Epidermal melanocyte (primary cell): ENCODE results near the gene ADGRD1.

ENCODE experiments used
- DNase-seq: peaks from one replicate; pipeline ENCODE4 v3.0.0; 2011; ENCODE audit warnings: low spot score; ENCODE audit not compliant: insufficient read length

The ADGRD1 gene

DNA sequence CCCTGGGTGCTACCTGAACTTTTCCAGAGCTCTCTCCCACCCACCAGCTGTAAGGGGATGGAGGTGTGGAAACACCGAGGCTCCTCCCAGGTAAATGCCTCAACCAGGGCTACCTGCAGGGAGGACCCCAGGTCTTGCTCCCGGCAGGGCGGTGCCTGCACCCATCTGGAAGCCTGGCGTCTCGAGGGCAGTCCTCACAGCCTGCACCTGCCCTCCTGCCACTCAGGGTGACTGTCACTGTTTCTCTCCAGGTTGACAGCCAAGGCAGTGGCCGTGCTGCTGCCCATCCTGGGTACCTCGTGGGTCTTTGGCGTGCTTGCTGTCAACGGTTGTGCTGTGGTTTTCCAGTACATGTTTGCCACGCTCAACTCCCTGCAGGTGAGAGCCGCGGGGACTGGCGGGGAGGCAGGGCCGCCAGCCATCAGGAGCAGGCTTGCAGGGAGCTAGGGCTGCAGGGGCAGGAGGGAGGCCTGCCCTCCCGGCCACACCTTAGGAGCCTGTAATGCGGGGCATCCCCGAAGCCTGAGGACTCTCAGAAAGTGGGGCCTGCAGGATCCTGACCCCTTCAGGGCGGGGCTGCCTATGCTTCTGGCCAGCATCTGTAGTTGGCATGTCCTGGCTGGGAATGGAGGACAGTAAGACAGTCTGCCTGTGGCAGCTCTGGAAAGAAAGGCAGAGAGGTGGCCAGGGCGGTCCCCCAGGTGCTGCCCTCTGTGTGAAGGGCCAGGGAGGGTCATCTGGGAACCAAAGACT lies 182.3 kb downstream of the ADGRD1 start:
- DNase-seq = no peak

- no peak for DNase-seq
These were observed 182.8 kb downstream of the ADGRD1 start for GRCh38 chr12:131136539-131136872.

- no peak for DNase-seq
These were observed 183.5 kb downstream of the ADGRD1 start for GRCh38 chr12:131137009-131137835.

DNA sequence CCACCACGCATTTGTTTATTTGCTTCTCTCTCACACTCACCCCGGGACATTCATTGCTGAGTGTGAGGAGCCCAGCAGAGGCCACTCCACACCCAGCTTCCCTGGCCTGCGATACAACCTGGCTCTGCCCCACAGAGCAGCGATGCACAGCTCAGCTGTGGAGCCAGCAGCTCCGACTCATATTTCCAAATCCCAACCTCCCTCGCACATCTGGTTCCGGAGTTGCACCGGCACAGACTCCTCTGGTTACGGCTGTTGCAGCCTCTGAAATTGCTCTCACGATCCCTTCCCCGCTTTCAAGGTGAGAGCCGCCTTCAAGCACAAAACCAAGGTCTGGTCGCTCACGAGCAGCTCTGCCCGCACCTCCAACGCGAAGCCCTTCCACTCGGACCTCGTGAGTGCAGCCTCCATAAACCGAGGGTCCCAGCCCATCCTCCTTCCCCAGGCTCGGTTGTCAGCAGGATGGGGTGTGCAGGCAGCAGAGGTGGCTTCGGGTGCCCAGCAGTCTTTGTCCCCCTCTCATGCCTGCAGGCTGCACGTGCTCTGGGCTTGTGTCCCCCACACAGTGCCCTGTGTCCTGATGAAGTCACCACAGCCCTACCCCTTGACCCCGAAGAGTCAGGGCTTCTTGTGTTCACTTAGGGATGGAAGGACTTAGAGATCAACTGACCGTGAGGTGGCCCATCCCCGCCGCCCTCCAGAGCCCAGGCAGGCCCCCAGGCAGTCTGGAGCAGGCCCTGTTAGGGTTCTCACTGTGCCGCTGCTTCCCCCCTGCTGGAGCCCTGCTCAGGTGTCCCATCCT lies 184.3 kb downstream of the ADGRD1 start:
- no peak for DNase-seq

DNA sequence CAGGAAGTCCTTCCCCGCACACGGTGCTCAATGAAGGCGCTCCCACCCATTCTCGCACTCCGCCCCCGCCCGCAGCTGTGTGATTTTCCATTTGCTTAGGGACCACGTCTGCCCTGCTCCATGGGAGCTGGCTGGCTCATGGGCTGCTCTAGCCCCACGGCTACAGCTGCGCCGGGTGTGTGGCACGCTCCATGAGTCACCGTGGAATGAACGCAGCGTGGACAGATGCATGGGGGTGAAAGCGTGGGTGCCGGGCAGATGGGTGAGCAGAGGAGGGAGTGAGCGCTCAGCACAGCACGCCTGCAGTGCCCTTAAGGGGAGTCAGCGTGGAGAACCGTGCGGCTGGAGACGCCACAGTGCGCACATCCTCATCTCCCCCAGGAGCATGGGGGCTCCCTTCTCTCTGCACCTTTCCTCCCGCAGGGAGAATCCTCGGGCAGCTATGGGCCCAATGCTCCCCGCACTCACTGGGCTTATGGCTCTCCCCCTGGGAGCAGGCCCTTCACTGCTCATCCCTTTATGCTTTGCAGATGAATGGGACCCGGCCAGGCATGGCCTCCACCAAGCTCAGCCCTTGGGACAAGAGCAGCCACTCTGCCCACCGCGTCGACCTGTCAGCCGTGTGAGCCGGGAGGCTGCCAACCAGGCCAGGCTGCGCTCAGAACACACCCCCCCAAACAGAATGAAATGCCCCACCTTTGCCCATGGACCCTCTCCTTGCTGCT lies 185.1 kb downstream of the ADGRD1 start:
- no peak for DNase-seq

DNA sequence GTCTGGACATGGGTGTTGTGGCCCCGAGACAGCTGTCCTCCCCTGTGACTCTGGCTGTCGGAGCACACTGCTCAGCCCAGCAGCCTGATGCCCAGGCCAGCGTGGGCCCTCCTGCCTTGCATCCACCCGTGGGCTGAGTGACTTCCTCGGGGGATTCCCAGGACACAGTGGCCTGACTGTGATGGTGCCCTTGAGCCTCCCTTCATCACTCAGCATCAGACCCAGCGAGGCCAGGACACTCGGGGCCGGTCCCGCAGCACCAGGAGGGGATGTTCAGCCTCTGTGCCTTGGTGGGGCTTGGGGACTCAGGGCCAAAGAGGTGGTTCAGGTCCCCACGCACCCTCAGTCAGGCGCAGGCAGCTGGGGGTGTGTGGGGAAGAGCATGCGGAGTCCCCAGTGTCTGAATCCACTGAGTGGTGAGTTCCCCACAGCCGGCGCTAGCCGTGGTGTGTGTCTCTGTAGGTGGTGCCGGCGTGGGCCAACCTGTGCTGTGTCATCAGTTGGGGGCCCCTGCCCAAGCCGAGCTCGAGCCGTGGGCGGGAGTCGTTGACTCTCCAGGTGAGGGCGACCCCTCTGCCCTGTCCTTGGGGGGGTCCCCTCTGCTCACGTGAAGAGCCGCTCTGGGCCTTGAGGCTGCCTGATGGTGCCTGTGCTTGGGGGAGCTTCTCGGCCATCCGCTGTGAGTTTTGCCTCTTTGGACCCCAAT lies 185.8 kb downstream of the ADGRD1 start:
- no peak for DNase-seq

DNA sequence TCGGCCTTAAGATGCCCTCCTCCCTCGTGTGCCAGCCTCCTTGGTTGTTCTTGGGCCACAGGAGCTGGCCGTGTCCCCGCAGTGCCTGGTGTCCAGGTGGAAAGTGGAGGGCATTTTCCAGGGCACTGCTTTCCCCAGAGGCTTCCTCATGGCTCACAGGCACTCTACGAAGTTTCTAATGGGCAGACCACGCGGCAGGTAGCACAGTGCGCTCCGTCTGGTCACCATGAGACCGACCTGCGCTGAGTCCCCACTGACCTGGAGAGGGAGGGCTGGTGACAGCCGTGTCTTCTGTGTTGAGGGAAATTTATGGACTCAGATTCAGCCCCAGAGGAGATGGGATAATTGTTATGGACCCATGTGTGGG lies 186.3 kb downstream of the ADGRD1 start:
- DNase-seq = no peak

DNA sequence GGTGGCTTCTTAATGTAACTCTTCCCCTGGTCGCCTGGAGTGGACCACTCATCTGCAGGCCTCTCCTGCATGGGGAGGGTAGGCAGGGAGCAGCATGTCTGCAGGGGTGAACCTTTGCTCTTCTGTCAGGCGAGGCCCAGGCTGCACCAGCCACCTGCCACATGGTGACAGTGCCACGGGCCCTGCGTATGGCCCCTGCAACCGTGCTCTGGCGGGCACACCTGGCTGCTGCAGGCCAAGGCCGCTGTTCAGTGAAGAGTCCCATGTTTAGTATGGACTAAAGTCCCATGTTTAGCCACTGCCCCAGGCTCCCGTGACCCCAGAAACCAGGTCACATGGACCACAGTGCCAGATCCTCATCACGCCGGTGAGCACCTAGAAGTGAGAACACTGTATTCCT lies 187.0 kb downstream of the ADGRD1 start:
- DNase-seq = no peak

GRCh38 chr12:131141514-131141913 lies 187.8 kb downstream of the ADGRD1 start:
- no peak for DNase-seq

GRCh38 chr12:131142891-131143657 lies 189.4 kb downstream of the ADGRD1 start:
- no peak for DNase-seq

- no peak for DNase-seq
These were observed 192.5 kb downstream of the ADGRD1 start for GRCh38 chr12:131146173-131146675.

DNA sequence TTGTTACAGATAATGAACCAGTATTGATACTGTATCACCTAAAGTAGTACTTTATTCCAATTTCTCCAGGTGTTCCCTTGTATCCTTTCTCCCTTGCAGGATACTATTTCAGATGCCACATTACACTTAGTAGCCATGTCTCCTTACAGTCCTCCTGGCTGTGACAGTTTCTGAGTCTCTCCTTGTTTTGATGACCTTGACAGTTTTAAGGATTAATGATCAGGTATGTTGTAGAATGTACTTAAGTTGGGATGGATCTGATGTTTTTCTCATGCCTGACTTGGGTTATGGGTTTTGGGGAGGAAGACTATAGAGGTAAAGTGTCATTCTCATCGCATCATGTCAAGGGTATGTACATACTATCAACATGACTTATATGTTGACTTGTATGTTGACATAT lies 193.6 kb downstream of the ADGRD1 start:
- no peak for DNase-seq

DNA sequence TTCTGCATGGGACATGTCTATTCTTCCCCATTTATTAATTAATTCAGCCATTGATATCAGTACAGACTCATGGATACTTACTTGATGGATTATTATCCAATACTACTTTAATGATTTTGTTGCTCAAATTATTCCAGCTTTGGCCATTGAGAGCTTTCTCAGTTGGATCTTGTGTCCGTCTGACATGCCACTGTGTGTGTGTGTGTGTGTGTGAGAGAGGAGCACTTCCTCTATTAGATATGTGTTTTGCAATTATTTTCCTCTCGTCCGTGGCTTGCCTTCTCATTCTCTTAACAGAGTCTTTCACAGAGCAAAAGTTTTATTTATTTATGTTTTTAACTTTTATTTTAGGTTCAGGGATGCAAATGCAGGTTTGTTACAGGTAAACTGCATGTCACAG lies 194.2 kb downstream of the ADGRD1 start:
- no peak for DNase-seq

GRCh38 chr12:131151558-131152345 lies 198.0 kb downstream of the ADGRD1 start:
- no peak for DNase-seq

DNA sequence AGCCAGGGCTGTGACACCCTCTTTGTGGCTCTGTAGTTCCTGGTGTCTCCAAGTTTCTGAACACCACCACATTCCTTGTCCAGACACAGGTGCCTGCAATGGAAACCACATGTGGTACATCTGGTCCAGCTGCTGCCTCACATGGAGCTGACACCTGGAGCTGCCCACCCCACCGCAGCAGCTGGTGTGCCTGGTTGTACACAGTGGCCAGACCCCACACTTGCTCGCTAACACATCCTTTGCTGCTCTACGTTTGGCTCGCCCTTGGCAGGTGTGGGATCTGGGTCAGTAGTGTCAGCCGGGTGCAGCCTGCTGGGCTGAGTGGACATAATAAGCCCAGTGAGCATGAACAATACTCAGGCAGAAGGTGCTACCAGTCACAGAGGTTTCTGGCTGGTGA lies 198.9 kb downstream of the ADGRD1 start:
- no peak for DNase-seq

DNA sequence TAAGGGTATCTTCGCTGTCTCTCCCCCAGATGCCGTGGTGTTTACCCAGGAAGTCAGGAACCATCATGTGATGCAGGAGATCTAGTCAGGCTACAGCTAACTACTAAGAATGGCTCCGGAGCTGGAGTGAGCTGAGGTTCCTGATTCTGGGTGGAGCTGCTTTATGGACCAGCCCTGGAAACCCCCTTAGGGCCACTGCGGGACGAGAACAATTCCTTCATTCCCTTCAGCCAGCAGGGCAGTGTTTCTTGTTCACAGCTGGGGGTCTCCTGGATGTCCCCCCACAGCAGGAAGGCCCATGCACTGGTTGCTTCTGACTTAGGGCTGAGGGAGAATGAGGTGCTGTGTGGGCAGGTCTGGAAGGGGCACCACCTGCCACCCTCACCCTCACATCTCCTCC lies 199.3 kb downstream of the ADGRD1 start:
- no peak for DNase-seq

DNA sequence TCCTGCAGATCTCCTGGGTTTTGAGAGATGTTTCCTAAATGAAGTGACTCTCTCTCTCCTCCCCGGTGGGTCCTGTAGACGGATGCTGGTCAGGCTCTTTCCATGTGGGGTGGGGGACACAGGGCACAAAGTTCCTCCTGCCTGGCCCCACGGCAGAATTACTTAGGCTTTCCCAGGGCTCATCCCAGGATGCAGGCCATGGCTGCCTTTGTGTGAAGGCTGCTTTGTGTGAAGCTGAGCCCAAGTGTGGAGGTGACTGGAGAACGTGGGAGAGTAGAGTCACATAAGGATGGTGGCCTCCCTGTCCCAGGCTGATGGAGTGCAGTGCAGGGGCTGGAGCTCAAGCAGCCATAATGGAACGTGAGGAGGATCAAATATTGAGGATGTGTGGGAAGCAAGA lies 200.2 kb downstream of the ADGRD1 start:
- no peak for DNase-seq

DNA sequence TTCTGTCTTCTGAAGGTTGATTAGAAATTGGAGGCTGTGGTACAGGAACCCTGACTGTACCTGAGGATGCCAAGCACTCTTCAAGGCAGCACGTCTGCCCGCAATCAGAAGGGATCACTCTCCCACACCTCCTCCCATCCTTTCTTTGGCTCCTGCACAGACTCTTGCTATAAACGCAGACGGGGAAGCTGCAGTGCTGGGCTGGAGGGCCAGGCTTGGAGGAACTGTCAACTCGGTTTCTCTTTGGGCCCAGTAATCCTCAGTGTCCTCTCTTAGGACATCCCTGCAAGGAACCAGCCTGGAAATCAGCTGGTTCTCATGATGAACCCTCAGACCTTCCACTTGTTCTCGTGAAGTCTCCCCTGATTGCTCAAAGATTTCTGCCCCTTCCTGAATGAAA lies 201.4 kb downstream of the ADGRD1 start:
- DNase-seq = no peak

DNA sequence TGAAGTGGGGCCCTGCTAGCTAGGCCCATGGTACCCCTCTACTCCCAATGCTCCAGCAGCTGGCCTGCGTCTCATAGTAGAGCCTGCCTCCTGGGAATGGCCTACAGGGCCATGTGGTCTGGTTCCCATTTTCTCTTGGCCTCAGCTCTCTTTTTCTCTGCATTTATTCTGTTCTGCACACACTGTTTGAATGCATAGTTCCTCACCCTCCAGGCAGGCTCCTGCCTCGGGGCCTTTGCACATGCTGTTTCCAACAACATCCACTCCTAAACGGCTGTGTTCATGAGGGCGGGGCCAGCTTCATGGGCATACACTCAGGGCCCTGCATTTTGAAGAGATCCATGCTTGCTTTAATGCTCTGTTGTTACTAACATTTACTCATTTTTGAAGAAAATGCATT lies 204.0 kb downstream of the ADGRD1 start:
- no peak for DNase-seq
